ENCODE results near the gene KRT37. TPM values are rescaled to one million over a fixed set of nuclear protein-coding genes. Genes with fewer than 3 reads are reported as not detected.

Gene KRT37
- total RNA-seq, 1 donor from 2014 or later: not detected

DNA sequence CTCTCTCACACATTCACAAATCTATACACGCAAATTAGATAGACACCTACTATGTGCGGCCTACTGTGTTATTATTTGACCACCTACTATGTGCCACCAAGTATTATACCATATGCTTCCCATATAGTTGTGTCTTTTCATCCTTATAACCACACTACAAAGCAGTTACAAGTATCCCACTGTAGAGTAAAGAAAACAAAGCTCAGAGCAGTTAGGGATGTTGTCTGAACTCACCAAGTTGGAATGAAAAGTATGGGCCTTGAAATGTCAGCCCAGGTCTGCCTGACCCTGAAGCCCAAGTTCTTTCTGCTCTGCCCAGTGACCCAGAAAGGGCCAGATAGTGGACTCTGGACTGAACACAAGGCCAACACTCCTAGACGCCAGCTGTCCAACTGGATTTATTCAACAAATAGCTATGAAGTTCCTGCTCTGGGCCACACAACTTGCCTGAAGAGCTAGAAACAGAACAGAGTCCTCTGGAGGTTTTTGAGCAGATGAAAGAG lies 8.5 kb downstream of the KRT37 start:
- ATAC-seq (peak; percentile 67 to 76), DNase-seq (no peak)
- Histone ChIP-seq H3K4me1 (no peaks in the 10 kb centered on the region), H3K27ac (peak overlapping the region; percentile 39), H3K9me3 (no peaks in the 10 kb centered on the region), H3K36me3 (no peaks in the 10 kb centered on the region), H3K27me3 (ENCODE audit: low read depth) (no peaks in the 10 kb centered on the region), H3K4me3 (no peak overlapping the region)
- TF ChIP-seq, protein P1, sequence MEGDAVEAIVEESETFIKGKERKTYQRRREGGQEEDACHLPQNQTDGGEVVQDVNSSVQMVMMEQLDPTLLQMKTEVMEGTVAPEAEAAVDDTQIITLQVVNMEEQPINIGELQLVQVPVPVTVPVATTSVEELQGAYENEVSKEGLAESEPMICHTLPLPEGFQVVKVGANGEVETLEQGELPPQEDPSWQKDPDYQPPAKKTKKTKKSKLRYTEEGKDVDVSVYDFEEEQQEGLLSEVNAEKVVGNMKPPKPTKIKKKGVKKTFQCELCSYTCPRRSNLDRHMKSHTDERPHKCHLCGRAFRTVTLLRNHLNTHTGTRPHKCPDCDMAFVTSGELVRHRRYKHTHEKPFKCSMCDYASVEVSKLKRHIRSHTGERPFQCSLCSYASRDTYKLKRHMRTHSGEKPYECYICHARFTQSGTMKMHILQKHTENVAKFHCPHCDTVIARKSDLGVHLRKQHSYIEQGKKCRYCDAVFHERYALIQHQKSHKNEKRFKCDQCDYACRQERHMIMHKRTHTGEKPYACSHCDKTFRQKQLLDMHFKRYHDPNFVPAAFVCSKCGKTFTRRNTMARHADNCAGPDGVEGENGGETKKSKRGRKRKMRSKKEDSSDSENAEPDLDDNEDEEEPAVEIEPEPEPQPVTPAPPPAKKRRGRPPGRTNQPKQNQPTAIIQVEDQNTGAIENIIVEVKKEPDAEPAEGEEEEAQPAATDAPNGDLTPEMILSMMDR (IDR thresholded peaks at IDR 0.05): no peak
- intact Hi-C loops (cut with DNase I): no loop called here

DNA sequence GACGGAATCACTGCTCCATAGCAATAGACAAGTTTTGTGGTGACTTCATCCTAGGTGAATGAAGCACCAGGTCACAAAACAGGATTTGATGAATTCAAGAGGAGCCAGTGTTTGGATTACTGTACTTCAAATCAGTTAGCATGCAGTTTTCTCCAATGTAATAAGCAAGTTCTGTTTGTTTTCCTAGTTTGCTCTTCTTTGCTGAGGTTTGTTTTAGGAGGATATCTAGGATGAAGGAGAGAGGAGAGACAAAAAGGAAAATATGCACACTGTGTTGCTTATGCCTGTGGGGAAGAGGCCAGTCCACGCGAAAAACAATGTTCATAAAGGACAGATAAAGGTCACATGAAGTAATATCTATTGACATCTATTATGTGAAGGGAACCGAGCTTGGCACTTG lies 9.0 kb downstream of the KRT37 start:
- TF ChIP-seq, protein P1 (IDR thresholded peaks at IDR 0.05): no peak
- no peaks in the 10 kb centered on the region for H3K9me3 ChIP-seq
- H3K27ac ChIP-seq: no peak overlapping the region
- no peak for DNase-seq
- no peak for ATAC-seq
- no peaks in the 10 kb centered on the region for H3K27me3 ChIP-seq (ENCODE audit: low read depth)
- H3K4me1 ChIP-seq: no peaks in the 10 kb centered on the region
- no peak overlapping the region for H3K4me3 ChIP-seq
- no peaks in the 10 kb centered on the region for H3K36me3 ChIP-seq
- intact Hi-C loops (cut with DNase I): no loop called here

DNA sequence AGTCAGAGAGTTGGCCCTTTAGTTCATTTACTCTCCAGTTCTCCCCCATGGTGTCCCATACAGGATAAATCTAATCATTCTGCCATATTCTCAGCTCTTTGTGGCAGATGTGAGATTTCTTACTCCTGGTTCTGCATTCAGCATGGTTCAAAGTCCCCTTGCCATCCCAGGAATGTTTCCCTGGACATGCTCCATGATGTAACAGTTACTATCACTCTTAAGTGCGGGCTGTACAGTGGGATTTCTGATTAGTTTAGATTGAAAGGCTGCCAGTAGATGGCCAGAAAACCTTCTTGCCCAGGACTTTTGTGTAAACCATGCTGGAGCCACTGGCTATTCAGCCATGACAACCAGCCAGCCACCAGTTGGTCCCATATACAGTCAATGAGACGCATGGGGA lies 10.4 kb downstream of the KRT37 start:
- intact Hi-C loops (cut with DNase I): no loop called here

DNA sequence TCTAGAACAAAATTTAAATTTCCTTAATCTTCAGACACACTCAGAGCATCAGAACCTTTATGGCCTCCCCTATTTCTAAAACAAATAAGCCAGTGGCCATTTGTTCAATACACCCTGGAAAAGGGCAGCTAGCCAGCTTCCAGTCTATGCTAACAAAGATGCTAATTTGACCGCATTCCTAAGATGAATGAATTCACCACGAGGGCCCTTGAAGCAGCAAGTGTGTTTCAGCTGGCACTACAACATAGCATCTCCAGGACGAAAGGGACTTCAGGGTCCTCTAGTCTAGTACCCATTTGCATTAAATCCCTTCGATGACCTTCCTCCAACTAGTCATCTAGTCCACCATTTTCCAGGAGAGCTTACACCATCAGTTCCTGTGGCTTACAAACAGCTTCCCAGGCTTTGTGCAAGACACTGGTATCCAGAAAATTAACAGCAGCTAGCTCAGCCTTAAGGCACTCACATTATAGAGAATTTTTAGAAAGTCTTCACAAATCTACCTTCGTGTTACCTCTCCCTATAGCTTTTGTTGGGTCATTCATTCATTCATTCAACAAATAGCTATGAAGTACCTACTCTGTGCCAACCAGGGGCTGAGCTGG lies 10.9 kb downstream of the KRT37 start:
- peak; percentile 79 to 85 for ATAC-seq

More for the DNA sequence above, 10.4 kb downstream of the KRT37 start:
- H3K36me3 ChIP-seq: no peaks in the 10 kb centered on the region
- TF ChIP-seq, protein P1 (IDR thresholded peaks at IDR 0.05): no peak
- no peak for ATAC-seq
- H3K27ac ChIP-seq: no peak overlapping the region
- DNase-seq: no peak
- H3K27me3 ChIP-seq (ENCODE audit: low read depth): no peaks in the 10 kb centered on the region
- no peak overlapping the region for H3K4me3 ChIP-seq
- no peaks in the 10 kb centered on the region for H3K9me3 ChIP-seq
- no peaks in the 10 kb centered on the region for H3K4me1 ChIP-seq

DNA sequence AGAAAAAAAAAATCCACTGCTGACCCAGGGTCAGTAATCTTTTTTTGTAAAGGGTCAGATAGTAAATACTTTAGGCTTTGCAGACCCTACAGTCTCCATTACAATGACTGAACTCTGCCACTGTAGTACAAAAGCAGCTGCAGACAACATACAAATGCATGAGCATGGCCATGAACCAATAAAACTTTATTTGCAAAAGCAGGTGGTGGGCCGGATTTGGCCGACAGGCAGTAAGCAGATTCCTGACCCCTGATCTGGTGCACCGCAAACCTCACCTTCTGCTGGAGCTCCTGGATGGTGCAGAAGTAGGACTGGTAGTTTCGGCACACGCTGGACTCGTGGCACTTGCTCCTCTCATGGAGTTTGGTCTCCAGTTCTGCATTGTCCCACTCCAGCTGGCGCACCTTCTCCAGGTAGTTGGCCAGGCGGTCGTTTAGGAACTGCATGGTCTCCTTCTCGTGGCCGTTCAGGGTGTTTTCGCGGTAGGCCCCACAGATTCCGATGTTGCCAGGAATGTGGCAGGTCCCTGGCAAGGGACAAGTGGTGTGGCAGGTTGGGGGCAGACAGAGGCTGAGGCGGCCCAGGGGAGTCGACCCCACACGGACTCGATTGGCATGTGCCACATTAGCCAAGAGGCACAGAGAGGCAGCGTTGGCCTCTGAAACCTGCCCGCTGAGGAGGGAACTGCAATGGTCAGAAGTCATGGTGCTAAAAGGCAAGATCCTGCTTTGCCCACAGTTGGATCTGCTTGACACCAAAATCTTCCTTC lies 13.1 kb downstream of the KRT37 start:
- TF ChIP-seq, protein P1 (IDR thresholded peaks at IDR 0.05): no peak
- no peaks in the 10 kb centered on the region for H3K27me3 ChIP-seq (ENCODE audit: low read depth)
- no peak for ATAC-seq
- H3K27ac ChIP-seq: no peak overlapping the region
- DNase-seq: no peak
- H3K36me3 ChIP-seq: no peaks in the 10 kb centered on the region
- intact Hi-C loops (cut with DNase I): no loop called here
- no peak overlapping the region for H3K4me3 ChIP-seq
- H3K9me3 ChIP-seq: no peaks in the 10 kb centered on the region
- no peaks in the 10 kb centered on the region for H3K4me1 ChIP-seq

More for the DNA sequence above, 10.9 kb downstream of the KRT37 start:
- no peaks in the 10 kb centered on the region for H3K4me1 ChIP-seq
- no peak overlapping the region for H3K27ac ChIP-seq
- TF ChIP-seq, protein P1 (IDR thresholded peaks at IDR 0.05): no peak
- H3K36me3 ChIP-seq: no peaks in the 10 kb centered on the region
- intact Hi-C loops (cut with DNase I): no loop called here
- H3K27me3 ChIP-seq (ENCODE audit: low read depth): no peaks in the 10 kb centered on the region
- no peak for DNase-seq
- H3K9me3 ChIP-seq: no peaks in the 10 kb centered on the region
- H3K4me3 ChIP-seq: no peak overlapping the region

Measured in lower lobe of right lung (tissue), 2 donors.